Stimulated activated CD4-positive, alpha-beta T cell treated with anti-CD3 and anti-CD28 coated beads, Interleukin-15, amount 100 ng/mL, for 24 hours (primary cell): Measurements from ENCODE around the gene ICA1.

Source experiments
- DNase-seq: peaks from one replicate; pipeline ENCODE4 v3.0.0-alpha.2; 2020

ICA1 gene

GRCh38 chr7:8197994-8198698 lies 63.8 kb downstream of the ICA1 start:
- no peak for DNase-seq

GRCh38 chr7:8192897-8193296 lies 69.1 kb downstream of the ICA1 start:
- no peak for DNase-seq

- peak; percentile 62 for DNase-seq
Observed at GRCh38 chr7:8190119-8190895, 71.7 kb downstream of the ICA1 start.

GRCh38 chr7:8189625-8190024 lies 72.3 kb downstream of the ICA1 start:
- DNase-seq, result no peak

- DNase-seq, result no peak
Observed at GRCh38 chr7:8185926-8186683, 75.9 kb downstream of the ICA1 start.

- DNase-seq, result no peak
Observed at GRCh38 chr7:8184221-8184620, 77.7 kb downstream of the ICA1 start.

- no peak for DNase-seq
Observed at GRCh38 chr7:8179486-8179885, 82.5 kb downstream of the ICA1 start.

GRCh38 chr7:8178353-8178752 lies 83.6 kb downstream of the ICA1 start:
- no peak for DNase-seq

GRCh38 chr7:8177109-8177933 lies 84.6 kb downstream of the ICA1 start:
- no peak for DNase-seq

- peak; percentile 71 for DNase-seq
Observed at GRCh38 chr7:8176370-8177081, 85.4 kb downstream of the ICA1 start.

GRCh38 chr7:8175929-8176369 lies 86.0 kb downstream of the ICA1 start:
- DNase-seq, result no peak

GRCh38 chr7:8172372-8173354 lies 89.3 kb downstream of the ICA1 start:
- DNase-seq, result no peak

- DNase-seq, result no peak
Observed at GRCh38 chr7:8169171-8169570, 92.8 kb downstream of the ICA1 start.

- no peak for DNase-seq
Observed at GRCh38 chr7:8168336-8168735, 93.6 kb downstream of the ICA1 start.

GRCh38 chr7:8165150-8165549 lies 96.8 kb downstream of the ICA1 start:
- DNase-seq, result no peak

- no peak for DNase-seq
Observed at GRCh38 chr7:8162181-8162580, 99.8 kb downstream of the ICA1 start.

GRCh38 chr7:8161364-8161828 lies 100.6 kb downstream of the ICA1 start:
- DNase-seq, result no peak

- no peak for DNase-seq
Observed at GRCh38 chr7:8160779-8161345, 101.1 kb downstream of the ICA1 start.

- DNase-seq, result no peak
Observed at GRCh38 chr7:8160250-8160649, 101.7 kb downstream of the ICA1 start.

- DNase-seq, result no peak
Observed at GRCh38 chr7:8159595-8159994, 102.4 kb downstream of the ICA1 start.
